ENCODE measurements around the gene FBXO42. TPM values are rescaled to one million over a fixed set of nuclear protein-coding genes. Genes with fewer than 3 reads are reported as not detected.

Gene FBXO42
- total RNA-seq (2022; extraction: Qiagen RNA extraction; ENCODE audit: low read depth): 8.8 to 10.9 TPM (median 8.8 TPM) in 5 replicates

GRCh38 chr1:16351994-16352841 lies at the start of gene FBXO42:
Gene FBXO42, minus strand, starts transcription at chr1:16352480. Its CDS starts 37,062 bp downstream, at chr1:16315418.

GRCh38 chr1:16366722-16367257 lies 14.5 kb upstream of the FBXO42 start, which contains the start of gene SZRD1:
Gene SZRD1, plus strand, starts transcription at chr1:16367242. Its CDS starts 16 bp downstream, at chr1:16367258.

GRCh38 chr1:16236511-16237342 lies 115.6 kb downstream of the FBXO42 start, which contains the start of gene CPLANE2:
Gene CPLANE2, minus strand, starts transcription at chr1:16237183. Its CDS starts 441 bp downstream, at chr1:16236742.

GRCh38 chr1:16212251-16212961 lies 139.9 kb downstream of the FBXO42 start, which contains the start of gene ARHGEF19:
Gene ARHGEF19, minus strand, starts transcription at chr1:16212652. Its CDS starts 3,598 bp downstream, at chr1:16209054.

Other genes with a start within 250 kb of the FBXO42 start
- 95.0 to 145 TPM (median 135 TPM) in 5 replicates for gene EPHA2, start 196.4 kb downstream of the FBXO42 start, total RNA-seq (2022; extraction: Qiagen RNA extraction; ENCODE audit: low read depth)
- 4.8 to 7.2 TPM (median 6.6 TPM) in 5 replicates for gene ARHGEF19, start 139.8 kb downstream of the FBXO42 start, total RNA-seq (2022; extraction: Qiagen RNA extraction; ENCODE audit: low read depth)
- 1.9 to 3.3 TPM (median 2.8 TPM) in 5 replicates for gene CPLANE2, start 115.3 kb downstream of the FBXO42 start, total RNA-seq (2022; extraction: Qiagen RNA extraction; ENCODE audit: low read depth)
- 71.9 to 95.4 TPM (median 92.9 TPM) in 5 replicates for gene SZRD1, start 14.8 kb upstream of the FBXO42 start, total RNA-seq (2022; extraction: Qiagen RNA extraction; ENCODE audit: low read depth)
- gene SPATA21, start 84.9 kb upstream of the FBXO42 start, total RNA-seq (2022; extraction: Qiagen RNA extraction; ENCODE audit: low read depth): 0.09 TPM in 1 of 5 replicates, not detected in the others
- gene NECAP2, start 88.2 kb upstream of the FBXO42 start, total RNA-seq (2022; extraction: Qiagen RNA extraction; ENCODE audit: low read depth): 38.4 to 42.1 TPM (median 39.5 TPM) in 5 replicates
- gene RNU1-1, start 161.8 kb upstream of the FBXO42 start, total RNA-seq (2022; extraction: Qiagen RNA extraction; ENCODE audit: low read depth): 5.0 TPM in 1 of 5 replicates, not detected in the others

Measured in A549 treated with RU486 at 1 μM for 4 hours (cell line).